ENCODE measurements around the gene LRRC19.

The LRRC19 gene
- total RNA-seq, result 0 to 0.05 (median 0) reads per million in 18 experiments

DNA sequence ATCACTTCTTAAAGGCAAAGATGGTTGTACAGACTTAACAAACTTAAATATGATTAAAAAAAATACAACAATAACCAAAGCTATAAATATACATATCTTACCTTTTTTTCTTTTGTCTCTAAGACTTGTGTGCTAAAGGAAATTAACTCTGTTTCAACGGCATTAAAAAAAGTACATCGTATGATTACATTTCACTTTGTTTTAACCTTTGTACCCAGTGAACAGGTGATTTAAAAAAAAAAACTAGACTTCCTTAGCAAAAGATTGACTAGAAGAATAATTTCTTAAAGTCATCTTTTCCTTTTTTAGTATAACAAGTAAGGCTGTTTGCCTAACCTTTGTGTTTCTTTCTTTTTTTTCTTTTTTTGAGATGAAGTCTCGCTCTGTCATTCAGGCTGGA, at the start of gene LRRC19:
LRRC19 (minus strand) TSS at position 182 of the 400 bp plus-strand sequence. CDS start 5,978 bp downstream, outside the sequence.
- DNase-seq, result no peak

DNA sequence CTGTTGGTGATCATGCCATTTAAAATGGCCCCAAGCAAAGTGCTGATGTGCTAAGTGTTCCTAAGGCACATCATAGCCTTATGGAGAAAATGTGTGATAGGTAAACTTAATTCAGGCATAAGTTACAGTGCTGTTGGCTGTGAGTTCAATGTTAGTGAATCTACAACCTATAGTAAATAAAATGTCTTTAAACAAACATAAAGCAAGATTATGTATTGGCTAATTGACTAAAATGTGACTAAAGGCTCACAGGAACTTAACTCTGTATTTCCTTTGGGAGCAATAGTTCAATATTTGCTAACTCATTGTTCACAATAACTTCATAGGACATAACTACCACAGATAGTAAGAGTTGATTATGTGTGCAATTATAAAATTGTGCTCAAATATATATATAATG, 49.4 kb upstream of the LRRC19 start:
- no peak for DNase-seq

DNA sequence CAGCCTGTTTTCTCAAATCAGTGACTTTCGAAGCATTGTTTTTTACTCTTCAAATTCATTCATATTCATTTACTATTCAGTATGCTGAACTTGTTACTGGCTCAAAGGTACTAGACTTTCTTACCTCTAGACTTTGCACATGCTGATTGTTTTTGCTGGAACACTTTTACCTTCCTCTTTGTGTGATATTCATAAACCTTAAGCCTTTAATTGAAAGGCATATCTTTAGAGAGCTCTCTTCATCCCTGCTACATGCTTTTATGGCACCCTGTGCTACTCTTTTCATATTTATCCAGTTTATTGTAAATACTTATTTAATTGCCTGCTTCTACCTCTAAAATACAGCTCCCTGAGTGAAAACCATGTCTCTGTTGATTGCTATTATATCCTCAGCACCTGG, 48.7 kb upstream of the LRRC19 start:
- no peak for DNase-seq

DNA sequence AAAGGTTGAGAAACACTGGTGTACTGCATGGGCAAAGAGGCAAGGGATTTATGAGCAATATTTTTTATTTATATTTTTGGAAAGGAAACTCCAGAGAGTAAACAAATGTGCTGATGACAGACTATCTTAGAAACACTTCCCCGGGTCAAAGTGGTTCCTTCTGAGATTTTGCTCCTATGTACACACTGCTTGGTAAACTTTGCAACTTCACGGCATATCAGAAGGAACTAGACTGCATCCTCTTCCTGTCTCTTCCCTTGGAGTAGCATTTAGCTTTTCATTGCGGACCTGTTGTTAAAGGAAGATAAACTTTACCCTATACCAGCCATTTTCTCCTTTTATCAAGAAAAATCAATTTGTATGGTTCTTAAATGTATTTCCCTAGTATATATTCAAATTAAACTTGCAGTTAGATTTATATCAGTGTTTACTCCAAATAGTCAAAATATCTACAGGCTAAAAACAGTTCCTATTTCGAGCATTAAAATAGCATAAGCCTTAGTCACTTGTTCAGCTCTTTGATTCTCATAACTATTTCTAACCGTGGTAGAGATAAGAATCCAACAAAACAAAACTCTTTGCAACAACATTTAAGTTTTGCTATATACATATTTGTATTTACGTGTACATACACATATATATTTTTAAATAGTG, 48.0 kb upstream of the LRRC19 start:
- DNase-seq, result peak; percentile 9 to 11

GRCh38 chr9:27047136-27047535, 41.7 kb upstream of the LRRC19 start:
- peak; percentile 35 to 46 for DNase-seq

GRCh38 chr9:27043176-27043575, 37.7 kb upstream of the LRRC19 start:
- DNase-seq, result no peak

DNA sequence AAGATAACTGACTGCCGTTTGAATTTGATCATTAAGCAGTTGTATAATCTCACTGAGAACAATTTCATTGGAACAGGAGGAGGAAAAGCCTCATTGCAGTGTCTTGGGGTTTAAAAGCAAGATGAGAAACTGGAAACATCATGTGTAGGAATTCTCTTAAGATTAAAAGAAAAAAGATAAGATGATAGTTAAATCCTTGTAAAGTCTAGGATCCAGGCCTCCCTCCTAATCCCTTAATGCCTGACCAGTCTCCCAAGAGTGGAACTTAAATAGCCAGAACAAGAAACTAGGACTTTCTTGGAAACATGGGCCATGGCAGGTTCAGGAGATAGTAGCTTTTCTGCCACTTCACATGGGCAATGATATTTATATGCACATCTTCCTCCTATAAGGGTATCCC, 37.0 kb upstream of the LRRC19 start:
- no peak for DNase-seq

DNA sequence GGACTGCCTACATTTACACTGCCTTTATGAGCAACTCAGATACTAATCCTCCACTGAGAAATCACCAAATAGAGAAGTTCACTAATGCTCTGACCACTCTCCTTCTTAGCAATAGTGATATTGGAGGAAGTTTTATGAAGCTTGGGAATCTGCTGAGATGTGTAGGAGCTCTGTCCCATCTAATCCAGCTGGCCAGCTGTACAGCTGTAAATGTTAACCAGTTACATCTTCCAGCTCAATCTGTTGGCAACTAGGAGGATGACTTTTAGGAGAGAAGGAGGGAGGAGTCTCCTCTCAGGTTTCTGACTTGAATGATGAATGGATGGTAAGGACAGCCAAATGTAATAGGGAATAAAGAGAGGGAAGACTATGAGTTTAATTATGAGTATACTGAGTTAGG, 36.3 kb upstream of the LRRC19 start:
- no peak for DNase-seq

- DNase-seq, result no peak
Measured at GRCh38 chr9:27037499-27037898, 32.0 kb upstream of the LRRC19 start.

DNA sequence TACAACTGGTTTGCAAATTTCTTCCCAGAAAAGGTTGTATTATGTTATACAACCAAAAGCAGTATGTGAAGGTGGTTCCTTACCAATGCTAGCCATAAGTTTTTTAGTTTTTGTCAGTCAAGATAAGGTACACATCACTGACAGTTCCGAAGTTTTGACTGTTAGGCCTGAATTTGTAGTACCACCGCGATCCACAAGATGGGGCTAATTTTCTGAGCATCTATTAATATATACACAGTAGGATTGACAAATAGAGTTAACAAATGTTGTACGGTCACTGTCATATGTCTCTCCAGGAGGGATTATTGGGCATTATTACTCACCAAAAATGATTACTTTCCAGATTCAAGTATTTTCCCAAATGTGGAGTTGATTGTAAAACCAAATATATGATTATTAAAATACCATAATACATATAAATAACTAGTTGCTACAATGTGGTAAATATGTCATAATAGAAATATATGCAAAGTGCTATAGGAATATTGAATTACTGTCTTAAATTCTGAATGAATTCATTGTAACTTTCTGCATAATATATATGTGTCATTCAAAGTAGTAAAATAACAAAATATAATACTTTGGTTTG, 28.4 kb upstream of the LRRC19 start:
- peak; percentile 71 to 74 for DNase-seq

DNA sequence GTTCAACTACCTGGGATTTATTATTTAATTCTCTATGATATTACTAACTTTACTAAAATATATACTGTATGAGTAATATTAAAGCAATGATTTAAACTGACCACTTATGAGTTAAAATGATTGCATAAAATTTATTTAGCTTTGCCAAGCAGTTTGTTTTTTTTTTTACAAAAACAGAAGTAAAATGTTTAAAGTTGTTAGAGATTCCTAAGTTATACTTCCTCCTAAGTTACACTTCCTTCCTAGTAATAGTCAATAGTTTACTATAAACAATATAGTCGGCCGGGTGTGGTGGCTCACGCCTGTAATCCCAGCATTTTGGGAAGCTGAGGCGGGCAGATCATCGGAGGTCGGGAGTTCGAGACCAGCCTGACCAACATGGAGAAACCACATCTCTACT, 23.7 kb upstream of the LRRC19 start:
- DNase-seq, result peak; percentile 3 to 58

- DNase-seq, result no peak
Measured at GRCh38 chr9:27022920-27023319, 17.4 kb upstream of the LRRC19 start.

- DNase-seq, result no peak
Measured at GRCh38 chr9:27019589-27019988, 14.1 kb upstream of the LRRC19 start.

- no peak for DNase-seq
Measured at GRCh38 chr9:27003426-27004077, 1.9 kb downstream of the LRRC19 start.

- DNase-seq, result no peak
Measured at GRCh38 chr9:26995810-26996209, 9.7 kb downstream of the LRRC19 start.

GRCh38 chr9:26983340-26983739, 22.1 kb downstream of the LRRC19 start:
- DNase-seq, result no peak

DNA sequence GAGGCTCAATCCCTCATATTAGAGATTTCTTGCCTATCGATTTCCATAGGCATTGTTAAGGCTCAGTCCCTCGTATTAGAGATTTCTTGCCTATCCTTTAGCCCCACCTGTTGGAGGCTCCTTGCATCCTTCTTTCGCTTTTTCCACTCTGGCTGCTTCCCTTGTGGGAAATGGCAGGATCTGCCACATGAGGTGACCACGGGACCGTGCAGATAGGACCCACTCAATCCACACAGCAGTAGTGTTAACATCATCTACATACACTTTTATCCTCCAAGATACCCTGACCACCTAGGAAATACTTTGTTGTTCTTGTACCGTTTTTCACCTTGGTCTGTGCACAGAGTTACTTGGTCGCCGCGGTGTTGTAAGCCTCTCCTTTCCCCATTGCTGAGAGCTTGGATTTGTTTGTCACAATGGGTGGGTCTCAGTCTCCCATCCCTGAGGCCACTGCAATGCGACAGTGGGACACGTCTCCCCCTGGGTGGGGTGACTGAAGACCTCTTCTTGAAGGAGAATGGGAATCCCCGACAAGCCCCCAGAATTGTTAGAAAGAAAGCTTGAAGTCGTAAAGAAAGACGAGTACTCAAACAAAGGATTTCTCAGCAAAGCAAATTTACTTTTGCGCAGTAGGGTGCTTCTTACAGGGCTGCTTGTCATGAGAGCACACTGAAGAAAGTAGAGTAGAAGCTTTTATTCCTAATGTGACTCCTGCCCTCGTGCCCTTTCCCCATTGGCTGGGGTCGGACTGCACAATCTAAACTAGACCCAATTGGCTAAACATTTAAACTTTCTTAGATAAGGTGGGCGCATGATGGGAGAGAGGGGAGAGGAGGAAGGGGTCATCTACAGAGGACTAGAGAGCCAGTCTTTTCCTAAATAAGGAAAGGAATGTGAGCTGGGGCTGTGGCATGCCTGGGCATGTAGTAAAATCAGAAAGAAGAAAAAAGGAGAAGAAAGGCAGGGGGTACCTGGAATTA, 29.5 kb downstream of the LRRC19 start:
- DNase-seq, result peak; percentile 55 to 56

DNA sequence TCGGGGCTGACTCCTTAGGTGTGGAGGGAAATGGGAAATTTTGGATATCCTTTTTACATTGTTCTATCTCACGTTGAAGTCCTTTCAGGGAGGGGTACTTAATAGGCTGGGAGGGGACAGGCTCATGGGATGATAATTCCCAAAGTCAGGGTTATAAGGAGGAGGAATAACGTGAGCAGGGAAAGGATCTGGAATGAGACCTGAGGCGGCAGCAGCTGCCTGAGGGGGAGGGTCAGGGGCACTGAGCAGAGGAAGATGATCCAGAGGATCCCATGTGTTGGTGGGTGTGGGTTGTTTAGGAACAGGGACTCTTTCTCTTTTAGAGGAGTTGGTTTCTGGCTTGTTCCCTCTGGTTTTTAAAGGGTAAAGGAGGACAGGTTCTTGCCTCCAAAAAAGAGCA, 30.5 kb downstream of the LRRC19 start:
- no peak for DNase-seq

DNA sequence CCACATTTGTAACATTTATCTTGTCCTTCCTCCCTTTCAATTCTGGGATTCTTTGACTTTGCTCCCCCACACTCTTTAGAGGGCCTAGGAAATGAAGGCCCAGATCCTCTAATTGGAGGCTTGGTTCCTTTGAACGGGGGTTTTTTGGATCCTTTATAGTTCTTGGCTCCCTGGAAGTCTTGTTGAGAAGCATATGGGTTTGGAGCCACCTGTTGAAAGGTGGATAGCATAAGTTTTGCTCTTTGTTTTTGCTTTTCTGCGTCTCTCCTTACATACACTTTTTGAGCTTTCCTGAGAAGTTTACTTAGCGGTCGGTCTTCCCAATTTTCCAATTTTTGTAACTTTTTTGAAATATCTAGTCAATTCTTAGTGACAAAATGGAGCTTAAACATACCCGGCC, 31.5 kb downstream of the LRRC19 start:
- no peak for DNase-seq

- no peak for DNase-seq
Measured at GRCh38 chr9:26971721-26972120, 33.8 kb downstream of the LRRC19 start.

GRCh38 chr9:26956860-26957233, 48.6 kb downstream of the LRRC19 start:
- DNase-seq, result no peak

- DNase-seq, result peak; percentile 98
Measured at GRCh38 chr9:26955921-26956859, 49.3 kb downstream of the LRRC19 start, which contains the start of gene IFT74. Gene IFT74 (plus strand): TSS chr9:26956412. CDS start chr9:26961968, 5,556 bp downstream.

Measured in inflammatory macrophage (primary cell).